ENCODE results near the gene FST. TPM values are rescaled to one million over a fixed set of nuclear protein-coding genes. Genes with fewer than 3 reads are reported as not detected.

FST gene
- total and polyA plus RNA-seq, 5 experiments from 2014 or later = 0.30 to 0.96 (median 0.38) TPM; not detected in 1

DNA sequence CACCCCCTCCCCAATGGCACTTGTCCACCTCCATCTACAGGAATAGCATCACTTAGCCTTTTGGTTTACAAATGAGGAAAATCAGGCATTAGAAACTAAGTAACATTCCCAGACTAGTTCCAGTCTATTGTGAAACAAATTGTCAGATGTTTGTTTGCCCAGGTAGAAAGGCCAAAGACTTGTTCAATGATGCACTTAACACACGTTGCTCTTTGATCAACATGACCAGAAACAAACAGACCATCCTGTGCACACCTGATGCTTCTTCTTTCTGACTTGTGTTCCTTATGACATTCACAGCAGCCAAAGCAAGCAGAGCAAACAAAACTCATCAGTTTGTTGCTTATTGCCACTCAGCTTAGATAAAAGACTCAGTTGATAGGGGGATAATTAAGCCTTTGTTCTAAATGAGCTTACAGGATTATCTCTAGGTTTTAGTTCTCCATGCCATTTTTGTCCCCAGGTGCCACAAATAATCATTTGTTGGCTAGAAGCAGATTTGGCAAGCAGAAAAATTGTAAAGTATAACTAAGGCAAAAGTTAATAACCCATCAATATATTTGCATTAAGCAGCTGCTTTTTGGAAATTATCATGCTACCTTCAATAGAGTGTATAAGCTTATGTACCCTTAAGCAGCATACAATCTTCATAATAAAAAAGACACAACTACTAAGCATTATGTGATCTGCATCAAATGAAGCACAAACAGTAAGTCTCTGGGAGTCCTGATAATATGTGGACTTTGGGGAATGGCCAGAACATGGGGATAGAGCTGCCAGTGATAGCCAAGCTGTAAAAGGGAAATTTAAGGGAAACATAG is 26.3 kb upstream of the FST start:
- no peaks in the 10 kb centered on the region for H3K36me3 Mint-ChIP-seq
- peaks cover 0 to 2% (median 0%) of the 10 kb centered on the region in 9 donors for H3K9me3 Mint-ChIP-seq
- H3K27ac Mint-ChIP-seq = no peak overlapping the region
- H3K27me3 Mint-ChIP-seq = peaks cover 7 to 46% (median 14%) of the 10 kb centered on the region in 5 donors
- DNase-seq (no peak), ATAC-seq (no peak)
- H3K4me1 Mint-ChIP-seq = no peaks in the 10 kb centered on the region
- POLR2A ChIA-PET = no interaction called here
- H3K4me3 Mint-ChIP-seq = no peak overlapping the region

DNA sequence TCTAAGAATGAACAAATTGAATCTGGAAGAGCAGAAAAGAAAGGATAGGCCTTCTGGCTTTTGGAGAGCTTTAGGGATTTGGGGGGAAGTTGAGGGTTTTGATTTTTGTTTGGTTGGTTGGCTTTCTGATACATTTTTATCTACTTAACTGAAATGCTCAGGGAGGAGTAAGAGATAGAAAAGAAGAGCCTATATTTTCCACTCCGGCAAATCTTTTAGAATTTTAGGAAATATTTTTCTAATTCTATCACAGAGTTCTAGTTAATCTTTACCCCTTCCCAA is 25.8 kb upstream of the FST start:
- ATAC-seq = no peak
- no peaks in the 10 kb centered on the region for H3K4me1 Mint-ChIP-seq

DNA sequence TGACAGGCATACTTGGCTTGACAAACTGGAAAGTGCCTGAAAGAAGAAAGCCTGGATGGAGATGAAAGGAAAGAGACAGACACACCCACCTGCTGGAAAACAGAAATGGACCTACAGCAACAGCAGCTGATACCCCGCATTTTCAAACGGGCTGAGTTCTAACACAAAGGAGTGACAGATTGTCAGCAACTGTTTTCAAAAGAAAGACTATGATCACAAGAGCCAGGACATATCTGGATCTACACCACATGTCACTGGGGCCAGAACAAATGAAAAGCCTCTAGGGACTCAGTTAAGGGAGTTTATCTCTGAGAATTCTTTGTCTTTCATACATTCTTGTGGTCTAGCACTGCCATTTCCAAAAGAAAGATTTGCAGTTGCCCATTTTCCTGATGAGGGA is 24.1 kb upstream of the FST start:
- POLR2A ChIA-PET = no interaction called here
- H3K9me3 Mint-ChIP-seq = no peaks in the 10 kb centered on the region
- no peak overlapping the region for H3K27ac Mint-ChIP-seq
- DNase-seq (no peak), ATAC-seq (no peak)
- peaks cover 4 to 41% (median 12%) of the 10 kb centered on the region in 5 donors for H3K27me3 Mint-ChIP-seq
- no peak overlapping the region for H3K4me3 Mint-ChIP-seq
- no peaks in the 10 kb centered on the region for H3K4me1 Mint-ChIP-seq
- H3K36me3 Mint-ChIP-seq = no peaks in the 10 kb centered on the region

More for the DNA sequence above, 25.8 kb upstream of the FST start:
- DNase-seq = no peak
- POLR2A ChIA-PET = no interaction called here
- no peaks in the 10 kb centered on the region for H3K9me3 Mint-ChIP-seq
- no peak overlapping the region for H3K4me3 Mint-ChIP-seq
- H3K27ac Mint-ChIP-seq = no peak overlapping the region
- H3K36me3 Mint-ChIP-seq = no peaks in the 10 kb centered on the region
- H3K27me3 Mint-ChIP-seq = peaks cover 4 to 45% (median 12%) of the 10 kb centered on the region in 5 donors

GRCh38 chr5:53463909-53464621 is 16.4 kb upstream of the FST start:
- no peak for ATAC-seq
- H3K27me3 Mint-ChIP-seq = peaks cover 16 to 55% (median 28%) of the 10 kb centered on the region in 5 donors
- POLR2A ChIA-PET = no interaction called here

GRCh38 chr5:53464722-53465121 is 15.7 kb upstream of the FST start:
- ATAC-seq (no peak), DNase-seq (no peak)
- Mint-ChIP-seq H3K27me3 (peaks cover 19 to 57% (median 29%) of the 10 kb centered on the region in 5 donors), H3K27ac (no peak overlapping the region), H3K4me1 (no peaks in the 10 kb centered on the region), H3K9me3 (no peaks in the 10 kb centered on the region), H3K4me3 (no peak overlapping the region), H3K36me3 (no peaks in the 10 kb centered on the region)
- POLR2A ChIA-PET = no interaction called here

More at GRCh38 chr5:53463909-53464621, 16.4 kb upstream of the FST start:
- Mint-ChIP-seq H3K9me3 (no peaks in the 10 kb centered on the region), H3K4me1 (no peaks in the 10 kb centered on the region), H3K4me3 (no peak overlapping the region), H3K36me3 (no peaks in the 10 kb centered on the region), H3K27ac (no peak overlapping the region)
- DNase-seq = no peak

DNA sequence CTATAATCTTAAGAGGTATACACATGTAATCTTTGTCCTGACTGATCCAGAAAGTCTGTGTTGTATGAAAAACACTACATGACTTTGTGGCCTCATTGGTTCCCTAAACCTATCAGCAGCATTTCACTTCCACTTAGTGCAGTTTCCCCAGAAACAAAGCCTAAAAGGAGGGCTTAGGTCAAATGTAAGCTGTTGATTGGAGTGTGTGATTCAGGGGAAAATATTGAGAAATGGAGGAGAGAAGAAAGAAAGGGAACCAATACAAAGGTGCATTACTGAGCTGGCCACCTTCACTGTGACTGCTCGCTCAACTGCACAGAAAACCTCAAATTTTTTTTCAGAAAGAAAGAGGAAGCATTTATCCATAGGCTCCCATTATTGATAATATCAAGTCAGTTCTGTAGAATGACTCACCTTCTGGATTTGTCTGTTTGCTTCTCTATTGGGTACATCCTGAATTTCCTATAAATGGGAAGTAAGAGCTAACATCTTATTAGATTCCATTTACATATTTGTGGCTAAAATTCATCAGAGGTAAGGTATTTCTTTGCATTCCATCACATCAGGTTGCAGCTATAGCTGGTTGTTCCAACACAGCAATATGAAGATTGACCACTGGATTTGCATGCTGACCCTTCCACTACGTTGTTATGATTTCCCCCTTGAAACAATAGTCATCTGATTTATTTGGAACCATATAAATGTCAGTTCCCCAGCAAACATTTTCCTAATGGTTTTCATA is 10.3 kb upstream of the FST start:
- Mint-ChIP-seq H3K4me1 (no peaks in the 10 kb centered on the region), H3K27me3 (peaks cover 30 to 63% (median 41%) of the 10 kb centered on the region in 5 donors), H3K4me3 (no peak overlapping the region), H3K27ac (no peak overlapping the region), H3K36me3 (no peaks in the 10 kb centered on the region), H3K9me3 (no peaks in the 10 kb centered on the region)
- DNase-seq (no peak), ATAC-seq (no peak)
- POLR2A ChIA-PET = no interaction called here

DNA sequence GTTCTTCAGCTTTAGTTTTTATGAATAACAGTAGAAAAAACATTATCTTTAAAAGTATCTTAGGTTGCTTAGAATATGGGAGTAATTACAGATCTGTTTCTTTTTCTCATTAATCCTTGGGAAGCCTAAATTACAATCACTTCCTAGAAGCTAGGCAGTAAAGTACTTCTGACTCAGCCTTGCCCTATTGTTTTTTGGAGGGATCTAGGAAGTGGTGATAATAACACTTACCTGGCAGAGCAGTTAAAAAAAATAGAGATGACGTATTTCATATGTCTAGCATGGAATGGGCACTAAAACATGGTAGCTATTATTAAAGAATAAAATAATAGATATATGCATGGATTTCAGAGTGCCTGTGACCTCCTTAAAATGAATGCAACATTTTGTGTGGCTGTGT is 8.2 kb upstream of the FST start:
- peaks cover 29 to 62% (median 42%) of the 10 kb centered on the region in 5 donors for H3K27me3 Mint-ChIP-seq
- no peak overlapping the region for H3K4me3 Mint-ChIP-seq
- no peaks in the 10 kb centered on the region for H3K4me1 Mint-ChIP-seq
- H3K36me3 Mint-ChIP-seq = no peaks in the 10 kb centered on the region
- no peak overlapping the region for H3K27ac Mint-ChIP-seq
- no peaks in the 10 kb centered on the region for H3K9me3 Mint-ChIP-seq
- ATAC-seq (no peak), DNase-seq (no peak)
- POLR2A ChIA-PET = no interaction called here

- no peak overlapping the region for H3K4me3 Mint-ChIP-seq
- H3K27me3 Mint-ChIP-seq = peaks cover 29 to 63% (median 40%) of the 10 kb centered on the region in 5 donors
Observed at GRCh38 chr5:53472720-53473510, 7.5 kb upstream of the FST start.

DNA sequence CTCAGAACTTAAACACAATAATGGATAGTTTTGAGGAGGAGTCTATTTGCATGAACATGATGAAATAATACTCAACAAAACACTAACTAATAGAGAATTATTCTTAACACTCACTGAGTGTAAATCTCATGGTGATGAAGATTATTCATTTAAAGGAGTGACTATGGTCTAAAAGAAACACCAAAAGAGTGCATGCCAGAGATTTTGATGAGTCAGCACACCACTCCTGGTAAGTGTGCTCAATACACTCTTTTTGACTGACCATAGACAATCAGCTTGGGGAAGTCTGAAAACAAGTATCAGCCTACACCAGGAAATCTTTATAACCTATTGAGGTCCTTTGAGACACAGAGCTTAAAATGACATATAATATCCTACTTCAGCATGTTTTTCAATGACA is 6.8 kb upstream of the FST start:
- no peak for ATAC-seq
- Mint-ChIP-seq H3K36me3 (no peaks in the 10 kb centered on the region), H3K27me3 (peaks cover 33 to 70% (median 41%) of the 10 kb centered on the region in 5 donors), H3K27ac (no peak overlapping the region), H3K4me3 (no peak overlapping the region), H3K9me3 (no peaks in the 10 kb centered on the region), H3K4me1 (peaks cover 3 to 6% (median 4%) of the 10 kb centered on the region in 4 donors)
- POLR2A ChIA-PET = no interaction called here
- no peak for DNase-seq

More at GRCh38 chr5:53472720-53473510, 7.5 kb upstream of the FST start:
- ATAC-seq (no peak), DNase-seq (no peak)
- Mint-ChIP-seq H3K9me3 (no peaks in the 10 kb centered on the region), H3K36me3 (no peaks in the 10 kb centered on the region), H3K27ac (no peak overlapping the region), H3K4me1 (no peaks in the 10 kb centered on the region)
- POLR2A ChIA-PET = no interaction called here

GRCh38 chr5:53475320-53475719 is 5.1 kb upstream of the FST start:
- Mint-ChIP-seq H3K27me3 (peaks cover 34 to 67% (median 42%) of the 10 kb centered on the region in 5 donors), H3K4me1 (peaks cover 7 to 16% (median 13%) of the 10 kb centered on the region in 4 donors), H3K9me3 (peaks cover 0 to 2% (median 0%) of the 10 kb centered on the region in 9 donors), H3K4me3 (no peak overlapping the region), H3K27ac (no peak overlapping the region), H3K36me3 (no peaks in the 10 kb centered on the region)
- DNase-seq = no peak
- POLR2A ChIA-PET = interaction anchor here (0.5 kb wide), 1 partner anchor 92 kb away, joined by 3 read pairs; no protein-coding TSS in a partner anchor
- no peak for ATAC-seq

DNA sequence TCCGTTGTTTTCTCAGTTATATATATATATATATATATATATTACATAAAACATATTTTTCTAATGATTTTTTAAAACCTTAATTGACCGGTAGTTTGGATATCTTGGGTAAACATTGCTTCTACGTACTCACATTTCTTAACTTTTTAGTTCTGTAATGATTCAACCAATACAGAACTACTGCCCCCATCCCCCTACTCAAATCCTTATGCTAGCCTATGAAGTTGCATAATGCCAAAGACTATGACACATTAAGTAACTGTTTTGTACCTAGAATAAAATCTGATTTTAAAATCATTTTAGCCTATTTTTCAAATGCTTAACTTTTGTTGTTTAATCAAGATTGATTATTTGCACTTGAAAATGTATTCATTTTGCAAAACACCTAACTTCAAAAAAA is 4.4 kb upstream of the FST start:
- ATAC-seq (no peak), DNase-seq (no peak)
- peaks cover 0 to 4% (median 0%) of the 10 kb centered on the region in 9 donors for H3K9me3 Mint-ChIP-seq
- POLR2A ChIA-PET = interaction anchor here (0.7 kb wide), 1 partner anchor 1407 kb away, joined by 3 read pairs; no protein-coding TSS in a partner anchor
- peaks cover 11 to 21% (median 17%) of the 10 kb centered on the region in 4 donors for H3K4me1 Mint-ChIP-seq
- H3K27me3 Mint-ChIP-seq = peaks cover 36 to 66% (median 41%) of the 10 kb centered on the region in 5 donors
- no peak overlapping the region for H3K27ac Mint-ChIP-seq
- H3K4me3 Mint-ChIP-seq = no peak overlapping the region
- H3K36me3 Mint-ChIP-seq = no peaks in the 10 kb centered on the region
